H1 (cell line): Measurements from ENCODE around the gene TRIM47. TPM values are rescaled to one million over a fixed set of nuclear protein-coding genes. Genes with fewer than 3 reads are reported as not detected.

Experiments used
- CTCF ChIA-PET: fragments of 300-600 bp; sonication (Branson Sonifier 250); formaldehyde crosslinking; loops from one replicate; lab custom pipeline; 2021; ENCODE audit not compliant: partially characterized antibody; lab: Charles Lee
- POLR2A ChIA-PET: fragments of 300-600 bp; sonication (Branson Sonifier 250); formaldehyde crosslinking; loops from one replicate; lab custom pipeline; 2021; ENCODE audit warnings: inconsistent platforms; ENCODE audit not compliant: partially characterized antibody; lab: Charles Lee
- DNase-seq, 2 experiments: peaks; one replicate each; pipeline versions ENCODE4 v3.0.0 to v3.0.0-alpha.2; 2010 to 2022; ENCODE audit warnings: low spot score in 2 of 2, low read depth in 1 of 2, mixed read lengths in 1 of 2
- FAIRE-seq: peaks from 2 replicates; lab custom pipeline; 2011; peaks lifted over from hg19 to GRCh38; lab: Jason Lieb, UNC
- H2AFZ ChIP-seq: 2 replicates; pipeline ENCODE4 v1.8.1; 2012; ENCODE audit warnings: low read length, inconsistent platforms
- H2AK5ac ChIP-seq: 2 replicates; pipeline ENCODE4 v1.6.1; 2013; ENCODE audit warnings: low read depth, low read length
- H2BK120ac ChIP-seq: replicated peaks from 2 replicates; pipeline ENCODE3; 2013; ENCODE audit warnings: low read depth, low read length, inconsistent platforms
- H2BK12ac ChIP-seq: 2 replicates; pipeline ENCODE4 v1.6.1; 2013; ENCODE audit warnings: low read depth, low read length
- H2BK15ac ChIP-seq: 2 replicates; pipeline ENCODE4 v1.6.1; 2013; ENCODE audit warnings: low read length
- H2BK20ac ChIP-seq: 2 replicates; pipeline ENCODE4 v1.6.1; 2013; ENCODE audit warnings: low read length
- H2BK5ac ChIP-seq: 2 replicates; pipeline ENCODE4 v1.6.1; 2013; ENCODE audit warnings: low read depth, low read length
- H3K14ac ChIP-seq: 2 replicates; pipeline ENCODE4 v1.6.1; 2013; ENCODE audit warnings: inconsistent platforms; ENCODE audit not compliant: insufficient read length
- H3K18ac ChIP-seq: 2 replicates; pipeline ENCODE4 v1.6.1; 2013; ENCODE audit warnings: low read length; ENCODE audit errors: extremely low read depth
- H3K23ac ChIP-seq: 2 replicates; pipeline ENCODE4 v1.6.1; 2013; ENCODE audit warnings: inconsistent platforms; ENCODE audit not compliant: insufficient read length
- H3K23me2 ChIP-seq: 2 replicates; pipeline ENCODE4 v1.6.1; 2013; ENCODE audit warnings: low read depth, low read length
- H3K27ac ChIP-seq: 2 replicates; pipeline ENCODE4 v1.6.1; 2011; ENCODE audit warnings: low read depth, low read length, inconsistent platforms
- H3K27me3 ChIP-seq, 4 experiments: replicated peaks in 1 of 4; 1 replicate in 1 of 4; 2 replicates in 3 of 4; pipeline versions ENCODE4 v1.6.1 to v1.8.1; 2011 to 2013; ENCODE audit warnings: low read length in 3 of 4, mild to moderate bottlenecking in 3 of 4, inconsistent platforms in 2 of 4, mixed read lengths in 2 of 4, moderate library complexity in 1 of 4; ENCODE audit not compliant: control insufficient read depth in 3 of 4, insufficient read depth in 3 of 4; ENCODE audit errors: extremely low read depth in 1 of 4
- H3K36me3 ChIP-seq, 4 experiments: 2 replicates each; pipeline versions ENCODE4 v1.6.1 to v1.8.1; 2011 to 2013; ENCODE audit warnings: mild to moderate bottlenecking in 4 of 4, low read length in 3 of 4, moderate library complexity in 2 of 4, control low read depth in 1 of 4, inconsistent platforms in 1 of 4; ENCODE audit not compliant: insufficient read depth in 4 of 4, control insufficient read depth in 2 of 4
- H3K4ac ChIP-seq: replicated peaks from 2 replicates; pipeline ENCODE3; 2013; ENCODE audit warnings: low read length, low read depth, mixed read lengths, inconsistent platforms; ENCODE audit not compliant: insufficient read length
- H3K4me1 ChIP-seq, 4 experiments: replicated peaks in 1 of 4; 1 replicate in 1 of 4; 2 replicates in 3 of 4; pipeline versions ENCODE4 v1.6.1 to v1.8.1; 2011 to 2013; ENCODE audit warnings: low read length in 3 of 4, inconsistent platforms in 2 of 4, mixed read lengths in 1 of 4; ENCODE audit not compliant: insufficient read depth in 4 of 4, control insufficient read depth in 3 of 4
- H3K4me2 ChIP-seq, 2 experiments: 2 replicates each; pipeline versions ENCODE4 v1.6.1 to v1.8.1; 2011 to 2013; ENCODE audit warnings: low read depth in 2 of 2, low read length in 2 of 2, control low read depth in 1 of 2, inconsistent platforms in 1 of 2, mild to moderate bottlenecking in 1 of 2; ENCODE audit not compliant: insufficient read depth in 1 of 2
- H3K4me3 ChIP-seq, 4 experiments: fragments of 200-600, 300-600 bp in 1 of 4; sonication (generic), shearing (Covaris generic), sonication (Bioruptor Twin) in 1 of 4; 2 replicates each; pipeline versions ENCODE4 v1.5.1 to v1.8.1; 2011 to 2016; ENCODE audit warnings: low read length in 4 of 4, low read depth in 3 of 4, control low read depth in 2 of 4, inconsistent platforms in 2 of 4, mild to moderate bottlenecking in 2 of 4, mixed read lengths in 1 of 4, moderate library complexity in 1 of 4; ENCODE audit not compliant: insufficient read depth in 2 of 4; ENCODE audit errors: extremely low read depth in 1 of 4
- H3K56ac ChIP-seq: replicated peaks from 2 replicates; pipeline ENCODE3; 2013; ENCODE audit warnings: low read depth, mild to moderate bottlenecking, mixed read lengths, low read length, inconsistent platforms; ENCODE audit not compliant: insufficient read length
- H3K79me1 ChIP-seq: 2 replicates; pipeline ENCODE4 v1.6.1; 2013; ENCODE audit warnings: low read depth, low read length, control low read depth
- H3K79me2 ChIP-seq, 2 experiments: 2 replicates each; pipeline versions ENCODE4 v1.6.1 to v1.8.1; 2012 to 2013; ENCODE audit warnings: low read length in 2 of 2, mild to moderate bottlenecking in 2 of 2, inconsistent platforms in 1 of 2; ENCODE audit not compliant: insufficient read depth in 2 of 2, control insufficient read depth in 1 of 2
- H3K9ac ChIP-seq, 4 experiments: replicated peaks in 1 of 4; 1 replicate in 1 of 4; 2 replicates in 3 of 4; pipeline versions ENCODE4 v1.6.1 to v1.8.1; 2011 to 2013; ENCODE audit warnings: low read depth in 3 of 4, low read length in 3 of 4, control low read depth in 2 of 4, mild to moderate bottlenecking in 2 of 4, moderate library complexity in 2 of 4, inconsistent platforms in 1 of 4; ENCODE audit errors: extremely low read depth in 1 of 4
- H3K9me3 ChIP-seq, 2 experiments: 2 replicates each; pipeline versions ENCODE4 v1.6.1 to v1.8.1; 2012 to 2013; ENCODE audit warnings: mild to moderate bottlenecking in 2 of 2, moderate library complexity in 2 of 2, control low read depth in 1 of 2, inconsistent platforms in 1 of 2, low read depth in 1 of 2, low read length in 1 of 2, mixed read lengths in 1 of 2; ENCODE audit not compliant: insufficient read depth in 2 of 2
- H4K20me1 ChIP-seq, 2 experiments: replicated peaks in 1 of 2; 2 replicates each; pipeline versions ENCODE3 to v1.8.1; 2011 to 2013; ENCODE audit warnings: inconsistent platforms in 2 of 2, low read length in 2 of 2, mild to moderate bottlenecking in 1 of 2; ENCODE audit not compliant: insufficient read depth in 2 of 2, control insufficient read depth in 1 of 2
- H4K5ac ChIP-seq: 2 replicates; pipeline ENCODE4 v1.6.1; 2013; ENCODE audit warnings: low read length, low read depth, mixed read lengths, inconsistent platforms; ENCODE audit not compliant: insufficient read length
- H4K8ac ChIP-seq: 2 replicates; pipeline ENCODE4 v1.8.0; 2013; ENCODE audit warnings: mild to moderate bottlenecking, moderate library complexity, low read length, inconsistent platforms; ENCODE audit not compliant: insufficient read depth; ENCODE audit errors: extremely low read depth
- H4K91ac ChIP-seq: replicated peaks from 2 replicates; pipeline ENCODE3; 2013; ENCODE audit warnings: low read length, mixed read lengths, inconsistent platforms; ENCODE audit not compliant: insufficient read length
- BACH1 ChIP-seq: IDR thresholded peaks from 2 replicates; pipeline ENCODE4 v1.6.1; 2012; ENCODE audit warnings: low read length, improper control_type of control experiment
- CBX8 ChIP-seq: fragments of 300-800, 300-1000 bp; sonication (generic); IDR thresholded peaks from 2 replicates; pipeline ENCODE4 v1.7.1; 2016; ENCODE audit warnings: low read depth, low read length, borderline replicate concordance
- CHD1 ChIP-seq: IDR thresholded peaks from 2 replicates; pipeline ENCODE4 v1.6.1; 2012; ENCODE audit warnings: low read depth, low read length, improper control_type of control experiment
- FOSL1 ChIP-seq: IDR thresholded peaks from 2 replicates; pipeline ENCODE4 v1.6.1; 2011; ENCODE audit warnings: mild to moderate bottlenecking, low read depth, low read length, moderate library complexity; ENCODE audit not compliant: insufficient read depth
- KDM4A ChIP-seq: IDR thresholded peaks from one replicate; pipeline ENCODE4 v1.7.1; 2012; ENCODE audit warnings: low read depth, mild to moderate bottlenecking, moderate library complexity, low read length, inconsistent platforms; ENCODE audit not compliant: severe bottlenecking
- SP2 ChIP-seq: IDR thresholded peaks from 2 replicates; pipeline ENCODE4 v1.6.1; 2012; ENCODE audit warnings: mild to moderate bottlenecking, low read length, inconsistent platforms
- SUZ12 ChIP-seq: fragments of 200-600 bp; sonication (generic); IDR thresholded peaks from 2 replicates; pipeline ENCODE4 v1.6.1; 2012; ENCODE audit warnings: mild to moderate bottlenecking, inconsistent platforms, low read length, moderate library complexity, mixed read lengths
- TAF1 ChIP-seq: IDR thresholded peaks from 2 replicates; pipeline ENCODE4 v1.6.1; 2011; ENCODE audit warnings: mild to moderate bottlenecking, low read depth, low read length
- WGBS, 2 experiments: shearing (Covaris generic) in 1 of 2; methylation state at CpG; one replicate each; pipeline versions ENCODE4 v1.1.6 to v1.1.7; 2013 to 2015; ENCODE audit warnings: low lambda C conversion rate in 2 of 2, mixed read lengths in 2 of 2, inconsistent platforms in 1 of 2, low coverage in 1 of 2, missing lambda C conversion rate in 1 of 2; ENCODE audit not compliant: insufficient replicate concordance in 2 of 2, insufficient coverage in 1 of 2, insufficient read length in 1 of 2; ENCODE audit errors: extremely low coverage in 1 of 2, missing lambda C conversion rate in 1 of 2; 5-methylcytosine and 5-hydroxymethylcytosine counted together
- polyA plus RNA-seq, 7 experiments: library from polyadenylated mRNA; depleted of rRNA in 3 of 7; stranded (reverse) in 5 of 7; unstranded in 2 of 7; fragments of >200 nt in 5 of 7; fragments of 200-250 nt in 2 of 7; gene quantifications; 1 replicate in 5 of 7; 2 replicates in 1 of 7; 4 replicates in 1 of 7; pipeline versions ENCODE4 v1.2.1 to v1.2.3, GENCODE V29; 2011 to 2013; ENCODE audit warnings: missing spikeins in 2 of 7, mixed read lengths in 2 of 7
- total RNA-seq: library from RNA; stranded (reverse); fragmentation: NEBNext Ultra II Directional; extraction: Animal tissue kit (Norgen Biotek cat#: 25700); gene quantifications from 2 replicates; pipeline ENCODE4 v1.2.1, GENCODE V29; 2021
- TF ChIP-seq, protein P1 (sequence below), 3 experiments: IDR thresholded peaks; 1 replicate in 2 of 3; 2 replicates in 1 of 3; pipeline versions ENCODE4 v1.5.1 to v1.6.1; 2011; ENCODE audit warnings: low read length in 3 of 3, mild to moderate bottlenecking in 3 of 3, inconsistent platforms in 2 of 3, low read depth in 1 of 3, moderate library complexity in 1 of 3; ENCODE audit not compliant: insufficient read depth in 1 of 3; ENCODE audit errors: control extremely low read depth in 1 of 3

The TRIM47 gene
- total and polyA plus RNA-seq, 2 of the 8 experiments (the other 6 are each of a cell fraction or from before 2014, with no cell fraction given) = 6.3 to 6.4 TPM

- no peak overlapping the region; the same call in 1 of the 2 replicates for H3K18ac ChIP-seq
- H4K8ac ChIP-seq = peak overlapping the region; percentile 96
- peak overlapping the region; percentile 54 for H4K91ac ChIP-seq
- no peaks in the 10 kb centered on the region for H4K20me1 ChIP-seq
- ChIA-PET CTCF (interaction anchor here (0.7 to 27.2 kb wide), 13 partner anchors 9 to 154 kb away, joined by 3 to 563 read pairs (median 5); partner anchors contain the start of genes MRPL38 and UNC13D), POLR2A (interaction anchor here (0.8 to 4.7 kb wide), 11 partner anchors 10 to 76 kb away, joined by 3 to 28 read pairs (median 11); partner anchors contain the start of genes TRIM47 and TRIM65)
- H3K23me2 ChIP-seq = peaks cover 6% of the 10 kb centered on the region
- H3K36me3 ChIP-seq = peaks cover under 1 to 4% (median 3%) of the 10 kb centered on the region in 4 experiments; a peak in 6 of 8 replicates
- DNase-seq (no peak), FAIRE-seq (no peak)
- H3K4ac ChIP-seq = peak overlapping the region; percentile 0
- peak overlapping the region; percentile 52 to 92 (median 66) for H3K9ac ChIP-seq
- H3K9me3 ChIP-seq = no peaks in the 10 kb centered on the region
- H2BK5ac ChIP-seq = peak overlapping the region; percentile 92
- peak overlapping the region; percentile 93; the same call in 1 of the 2 replicates for H3K27ac ChIP-seq
- no peak overlapping the region for H2BK12ac ChIP-seq
- H2BK120ac ChIP-seq = no peak overlapping the region
- H2AK5ac ChIP-seq = no peak overlapping the region
- no peak overlapping the region for H3K56ac ChIP-seq
- no peak overlapping the region for H2BK15ac ChIP-seq
- H3K23ac ChIP-seq = no peak overlapping the region
- H2BK20ac ChIP-seq = no peak overlapping the region
- 3% methylated on average over 24 of the region's 24 CpGs; no CpG with 5 or more reads in 1 of the 2 experiments for WGBS, 2 experiments
- H3K79me2 ChIP-seq = peaks cover 3 to 9% of the 10 kb centered on the region in 2 experiments; a peak in 3 of 4 replicates
- H2AFZ ChIP-seq = peak overlapping the region; percentile 78
- H3K4me2 ChIP-seq = peak overlapping the region; percentile 82 to 87
- peak overlapping the region; percentile 0 for H4K5ac ChIP-seq
- H3K27me3 ChIP-seq = no peaks in the 10 kb centered on the region
- peaks cover 10% of the 10 kb centered on the region; the same call in 1 of the 2 replicates for H3K79me1 ChIP-seq
- H3K14ac ChIP-seq = no peak overlapping the region
- H3K4me3 ChIP-seq = peak overlapping the region; percentile 81 to 95 (median 91)
- peaks cover 0 to 7% (median 2%) of the 10 kb centered on the region in 4 experiments; a peak in 4 of 7 replicates for H3K4me1 ChIP-seq
- TF ChIP-seq SUZ12 (no peak), TAF1 (no peak), KDM4A (peak; percentile 47), FOSL1 (no peak), SP2 (no peak), CHD1 (no peak), CBX8 (no peak), BACH1 (no peak)
- TF ChIP-seq, protein P1, sequence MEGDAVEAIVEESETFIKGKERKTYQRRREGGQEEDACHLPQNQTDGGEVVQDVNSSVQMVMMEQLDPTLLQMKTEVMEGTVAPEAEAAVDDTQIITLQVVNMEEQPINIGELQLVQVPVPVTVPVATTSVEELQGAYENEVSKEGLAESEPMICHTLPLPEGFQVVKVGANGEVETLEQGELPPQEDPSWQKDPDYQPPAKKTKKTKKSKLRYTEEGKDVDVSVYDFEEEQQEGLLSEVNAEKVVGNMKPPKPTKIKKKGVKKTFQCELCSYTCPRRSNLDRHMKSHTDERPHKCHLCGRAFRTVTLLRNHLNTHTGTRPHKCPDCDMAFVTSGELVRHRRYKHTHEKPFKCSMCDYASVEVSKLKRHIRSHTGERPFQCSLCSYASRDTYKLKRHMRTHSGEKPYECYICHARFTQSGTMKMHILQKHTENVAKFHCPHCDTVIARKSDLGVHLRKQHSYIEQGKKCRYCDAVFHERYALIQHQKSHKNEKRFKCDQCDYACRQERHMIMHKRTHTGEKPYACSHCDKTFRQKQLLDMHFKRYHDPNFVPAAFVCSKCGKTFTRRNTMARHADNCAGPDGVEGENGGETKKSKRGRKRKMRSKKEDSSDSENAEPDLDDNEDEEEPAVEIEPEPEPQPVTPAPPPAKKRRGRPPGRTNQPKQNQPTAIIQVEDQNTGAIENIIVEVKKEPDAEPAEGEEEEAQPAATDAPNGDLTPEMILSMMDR (IDR thresholded peaks at IDR 0.05; ENCODE audit: control extremely low read depth in 1 of 3, insufficient read depth in 1 of 3, low read depth in 1 of 3, low read length in 3 of 3) = peak in 2 of 3 experiments; percentile 48 to 61; a peak in 3 of 4 replicates
Measured at GRCh38 chr17:75856062-75856756, 22.2 kb downstream of the TRIM47 start.
